Dendritic cell treated with granulocyte-macrophage colony-stimulating factor and Interleukin-4, amounts not matched to agents 40 ng/mL and 50 ng/mL, for 4 days (primary cell): Measurements from ENCODE around the gene CCS.

ENCODE experiments used
- H3K27ac Mint-ChIP-seq: one replicate; pipeline ENCODE4 v1.8.0; 2022; ENCODE audit warnings: mild to moderate bottlenecking, mixed read lengths
- H3K27me3 Mint-ChIP-seq: one replicate; pipeline ENCODE4 v1.8.0; 2022; ENCODE audit warnings: mild to moderate bottlenecking, mixed read lengths
- H3K36me3 Mint-ChIP-seq: one replicate; pipeline ENCODE4 v1.8.0; 2022; ENCODE audit warnings: low read depth, mixed read lengths
- H3K4me1 Mint-ChIP-seq: one replicate; pipeline ENCODE4 v1.8.0; 2022; ENCODE audit warnings: low read depth, mixed read lengths
- H3K4me3 Mint-ChIP-seq: one replicate; pipeline ENCODE4 v1.8.0; 2022; ENCODE audit warnings: mild to moderate bottlenecking, moderate library complexity, mixed read lengths
- H3K9me3 Mint-ChIP-seq: one replicate; pipeline ENCODE4 v1.8.0; 2022; ENCODE audit warnings: mixed read lengths
- intact Hi-C: fragments of 100-400 bp; cut with micrococcal nuclease; formaldehyde crosslinking; loops from one replicate; pipeline ENCODE4 v1.15.0; 2022

The CCS gene

DNA sequence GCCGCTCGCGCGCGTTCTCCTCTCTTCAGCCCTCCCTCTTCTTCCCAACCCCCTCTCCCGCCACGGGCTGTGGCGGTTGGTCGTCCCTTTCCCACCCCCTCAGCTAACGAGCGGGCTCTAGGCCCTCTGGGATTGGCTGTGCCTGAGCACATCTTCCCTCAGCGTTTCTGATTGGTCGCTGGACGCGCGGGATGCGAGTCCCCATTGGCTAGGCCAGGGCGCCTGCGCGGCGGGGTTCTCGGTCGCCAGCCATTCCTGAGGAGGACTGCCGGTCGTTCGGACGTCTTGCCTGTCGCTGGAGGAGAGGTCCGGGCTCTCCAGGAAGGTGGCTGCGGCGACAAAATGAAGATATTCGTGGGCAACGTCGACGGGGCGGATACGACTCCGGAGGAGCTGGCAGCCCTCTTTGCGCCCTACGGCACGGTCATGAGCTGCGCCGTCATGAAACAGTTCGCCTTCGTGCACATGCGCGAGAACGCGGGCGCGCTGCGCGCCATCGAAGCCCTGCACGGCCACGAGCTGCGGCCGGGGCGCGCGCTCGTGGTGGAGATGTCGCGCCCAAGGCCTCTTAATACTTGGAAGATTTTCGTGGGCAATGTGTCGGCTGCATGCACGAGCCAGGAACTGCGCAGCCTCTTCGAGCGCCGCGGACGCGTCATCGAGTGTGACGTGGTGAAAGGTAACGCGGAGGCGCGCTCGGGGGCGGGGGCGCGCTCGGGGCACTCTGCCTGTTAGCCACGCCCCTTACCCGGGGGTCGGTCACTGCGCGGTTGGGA lies 23.6 kb downstream of the CCS start, which contains the start of gene RBM14:
Gene RBM14, plus strand, starts transcription at position 252 of the 776 bp plus-strand sequence. Its CDS starts 91 bp downstream, at position 343.
- peak within 1 kb of the TSS; percentile 100 for H3K27ac Mint-ChIP-seq
- H3K9me3 Mint-ChIP-seq, result no peaks in the 10 kb centered on the region
- H3K4me1 Mint-ChIP-seq, result peaks cover 36% of the 10 kb centered on the region
- no peaks in the 10 kb centered on the region for H3K27me3 Mint-ChIP-seq
- intact Hi-C loops, result loop anchor here (2.0 kb wide), 1 partner anchor 22 kb away; no protein-coding TSS in a partner anchor
- H3K4me3 Mint-ChIP-seq, result peak within 1 kb of the TSS; percentile 99
- H3K36me3 Mint-ChIP-seq, result peaks cover 46% of the 10 kb centered on the region

DNA sequence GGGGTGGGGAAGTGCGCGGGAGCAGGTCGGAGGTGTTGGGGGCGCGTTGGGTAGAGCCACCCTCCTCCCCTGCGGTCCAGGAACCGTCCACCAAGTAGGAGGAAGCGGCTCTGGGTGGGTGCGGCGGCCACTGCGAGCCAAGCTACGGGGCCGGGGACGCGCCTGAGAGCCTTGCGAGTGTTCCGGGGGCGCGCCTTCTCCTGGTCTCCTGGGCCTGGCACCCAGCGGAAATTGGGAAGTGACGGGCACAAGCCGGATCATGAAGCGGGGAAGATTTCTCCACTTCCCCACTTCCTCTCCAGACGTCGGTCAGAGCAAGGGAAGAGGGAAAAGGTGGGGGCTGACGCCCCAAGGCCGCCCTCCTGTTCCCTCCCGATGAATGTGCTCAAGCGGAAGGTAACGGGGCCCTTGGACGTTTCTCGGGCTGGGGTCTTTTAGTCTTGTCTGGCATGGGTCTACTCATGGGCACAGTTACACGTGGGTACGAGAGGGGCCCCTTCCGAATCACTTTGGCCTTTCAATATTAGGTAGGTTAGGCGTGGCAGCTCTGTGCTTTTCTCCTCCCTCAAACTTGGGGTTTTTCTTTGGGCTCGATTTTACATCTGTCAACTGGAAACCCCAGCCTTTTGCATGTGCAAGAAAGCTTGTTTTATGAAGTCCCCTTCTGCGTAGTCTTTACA lies 24.3 kb downstream of the CCS start:
- H3K4me3 Mint-ChIP-seq, result peak overlapping the region; percentile 99
- H3K36me3 Mint-ChIP-seq, result peaks cover 53% of the 10 kb centered on the region
- intact Hi-C loops, result loop anchor here (2.0 kb wide), 1 partner anchor 22 kb away; no protein-coding TSS in a partner anchor
- H3K27me3 Mint-ChIP-seq, result no peaks in the 10 kb centered on the region
- H3K27ac Mint-ChIP-seq, result peak overlapping the region; percentile 100
- no peaks in the 10 kb centered on the region for H3K9me3 Mint-ChIP-seq
- peaks cover 44% of the 10 kb centered on the region for H3K4me1 Mint-ChIP-seq

DNA sequence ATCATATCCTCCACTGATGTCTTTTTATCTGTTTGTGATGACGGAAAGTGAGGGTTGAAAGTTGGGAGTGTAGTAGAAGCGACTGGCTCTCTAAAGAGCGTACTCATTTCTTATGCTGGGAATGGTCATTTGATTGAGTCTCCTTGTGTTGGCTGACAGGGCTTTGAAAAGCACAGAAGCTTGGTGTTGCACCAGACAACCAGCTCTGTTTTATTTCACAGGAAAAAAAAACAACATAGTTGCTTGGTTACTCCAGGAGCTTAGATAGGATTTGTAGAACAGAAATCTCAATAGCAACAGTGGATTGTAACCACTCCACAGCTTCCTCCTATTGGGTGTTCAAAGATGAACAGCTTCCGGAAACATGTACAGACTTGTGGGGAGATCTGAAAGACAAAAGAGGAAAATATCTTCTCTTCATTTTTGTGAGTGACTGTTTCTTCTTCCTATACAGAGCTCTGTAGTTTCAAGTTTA lies 26.1 kb downstream of the CCS start:
- intact Hi-C loops, result loop anchor here (1.0 kb wide), 1 partner anchor 19 kb away; the partner anchor contains the start of gene RBM4
- peaks cover 59% of the 10 kb centered on the region for H3K4me1 Mint-ChIP-seq
- H3K36me3 Mint-ChIP-seq, result peaks cover 71% of the 10 kb centered on the region
- H3K27ac Mint-ChIP-seq, result peak overlapping the region; percentile 100
- no peaks in the 10 kb centered on the region for H3K9me3 Mint-ChIP-seq
- no peaks in the 10 kb centered on the region for H3K27me3 Mint-ChIP-seq
- H3K4me3 Mint-ChIP-seq, result peak overlapping the region; percentile 99

DNA sequence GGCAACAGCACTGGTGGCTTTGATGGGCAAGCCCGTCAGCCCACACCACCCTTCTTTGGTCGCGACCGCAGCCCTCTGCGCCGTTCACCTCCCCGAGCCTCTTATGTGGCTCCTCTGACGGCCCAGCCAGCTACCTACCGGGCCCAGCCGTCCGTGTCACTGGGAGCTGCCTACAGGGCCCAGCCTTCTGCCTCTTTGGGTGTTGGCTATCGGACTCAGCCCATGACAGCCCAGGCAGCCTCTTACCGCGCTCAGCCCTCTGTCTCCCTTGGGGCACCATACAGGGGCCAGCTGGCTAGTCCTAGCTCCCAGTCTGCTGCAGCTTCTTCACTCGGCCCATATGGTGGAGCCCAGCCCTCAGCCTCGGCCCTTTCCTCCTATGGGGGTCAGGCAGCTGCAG lies 31.5 kb downstream of the CCS start:
- Mint-ChIP-seq H3K4me3 (no peak overlapping the region), H3K4me1 (peaks cover 86% of the 10 kb centered on the region)

DNA sequence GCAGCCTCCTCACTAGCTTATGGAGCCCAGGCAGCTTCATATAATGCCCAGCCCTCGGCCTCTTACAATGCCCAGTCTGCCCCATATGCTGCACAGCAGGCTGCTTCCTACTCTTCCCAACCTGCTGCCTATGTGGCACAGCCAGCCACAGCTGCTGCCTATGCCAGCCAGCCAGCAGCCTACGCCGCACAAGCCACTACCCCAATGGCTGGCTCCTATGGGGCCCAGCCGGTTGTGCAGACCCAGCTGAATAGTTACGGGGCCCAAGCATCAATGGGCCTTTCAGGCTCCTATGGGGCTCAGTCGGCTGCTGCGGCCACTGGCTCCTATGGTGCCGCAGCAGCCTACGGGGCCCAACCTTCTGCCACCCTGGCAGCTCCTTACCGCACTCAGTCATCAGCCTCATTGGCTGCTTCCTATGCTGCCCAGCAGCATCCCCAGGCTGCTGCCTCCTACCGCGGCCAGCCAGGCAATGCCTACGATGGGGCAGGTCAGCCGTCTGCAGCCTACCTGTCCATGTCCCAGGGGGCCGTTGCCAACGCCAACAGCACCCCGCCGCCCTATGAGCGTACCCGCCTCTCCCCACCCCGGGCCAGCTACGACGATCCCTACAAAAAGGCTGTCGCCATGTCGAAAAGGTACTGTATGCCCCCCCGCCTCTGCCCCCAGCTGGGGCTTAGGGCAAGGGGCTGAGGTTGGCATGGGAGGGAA lies 32.2 kb downstream of the CCS start:
- H3K36me3 Mint-ChIP-seq, result peaks cover 94% of the 10 kb centered on the region
- H3K4me1 Mint-ChIP-seq, result peaks cover 78% of the 10 kb centered on the region
- no peak overlapping the region for H3K4me3 Mint-ChIP-seq

More for the DNA sequence above, 31.5 kb downstream of the CCS start:
- intact Hi-C loops, result no loop called here
- no peaks in the 10 kb centered on the region for H3K9me3 Mint-ChIP-seq
- peaks cover 91% of the 10 kb centered on the region for H3K36me3 Mint-ChIP-seq
- H3K27me3 Mint-ChIP-seq, result no peaks in the 10 kb centered on the region
- H3K27ac Mint-ChIP-seq, result no peak overlapping the region

DNA sequence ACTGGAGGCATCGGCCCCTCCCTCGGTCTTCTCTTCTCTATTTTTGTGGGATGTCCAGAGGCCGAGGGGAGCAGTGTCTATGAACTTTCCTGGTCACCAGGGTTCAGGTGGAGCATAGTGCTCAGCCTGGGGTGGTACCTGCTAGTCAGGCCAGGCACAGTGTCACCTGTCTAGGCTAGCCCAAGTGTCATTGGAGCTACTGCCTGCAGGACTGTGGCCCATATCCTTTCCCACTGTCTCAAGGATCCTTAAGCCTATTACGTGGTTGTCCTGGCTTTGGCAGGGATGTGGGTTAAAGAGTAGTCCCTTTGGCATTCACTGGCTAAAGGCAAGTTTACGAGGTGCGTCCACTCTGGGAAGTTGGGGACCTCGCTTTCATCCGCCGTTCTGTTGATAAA lies 32.8 kb downstream of the CCS start:
- peaks cover 96% of the 10 kb centered on the region for H3K36me3 Mint-ChIP-seq
- no peaks in the 10 kb centered on the region for H3K9me3 Mint-ChIP-seq
- peaks cover 78% of the 10 kb centered on the region for H3K4me1 Mint-ChIP-seq
- H3K27me3 Mint-ChIP-seq, result no peaks in the 10 kb centered on the region
- intact Hi-C loops, result no loop called here
- H3K4me3 Mint-ChIP-seq, result no peak overlapping the region
- no peak overlapping the region for H3K27ac Mint-ChIP-seq

More for the DNA sequence above, 32.2 kb downstream of the CCS start:
- Mint-ChIP-seq H3K27me3 (no peaks in the 10 kb centered on the region), H3K9me3 (no peaks in the 10 kb centered on the region), H3K27ac (no peak overlapping the region)
- intact Hi-C loops, result no loop called here

DNA sequence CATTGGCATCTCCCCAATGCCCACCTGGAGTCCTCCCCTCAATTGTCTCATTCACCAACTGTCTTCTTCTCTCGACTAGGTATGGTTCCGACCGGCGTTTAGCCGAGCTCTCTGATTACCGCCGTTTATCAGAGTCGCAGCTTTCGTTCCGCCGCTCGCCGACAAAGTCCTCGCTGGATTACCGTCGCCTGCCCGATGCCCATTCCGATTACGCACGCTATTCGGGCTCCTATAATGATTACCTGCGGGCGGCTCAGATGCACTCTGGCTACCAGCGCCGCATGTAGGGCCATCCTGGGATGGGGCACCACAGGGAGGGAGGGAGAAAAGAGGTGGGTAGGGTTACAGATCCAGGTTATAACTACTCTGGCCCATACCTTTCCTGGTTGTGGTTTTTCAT lies 33.4 kb downstream of the CCS start:
- intact Hi-C loops, result no loop called here
- no peak overlapping the region for H3K4me3 Mint-ChIP-seq
- peaks cover 73% of the 10 kb centered on the region for H3K4me1 Mint-ChIP-seq
- no peaks in the 10 kb centered on the region for H3K9me3 Mint-ChIP-seq
- no peak overlapping the region for H3K27ac Mint-ChIP-seq
- no peaks in the 10 kb centered on the region for H3K27me3 Mint-ChIP-seq
- peaks cover 96% of the 10 kb centered on the region for H3K36me3 Mint-ChIP-seq

DNA sequence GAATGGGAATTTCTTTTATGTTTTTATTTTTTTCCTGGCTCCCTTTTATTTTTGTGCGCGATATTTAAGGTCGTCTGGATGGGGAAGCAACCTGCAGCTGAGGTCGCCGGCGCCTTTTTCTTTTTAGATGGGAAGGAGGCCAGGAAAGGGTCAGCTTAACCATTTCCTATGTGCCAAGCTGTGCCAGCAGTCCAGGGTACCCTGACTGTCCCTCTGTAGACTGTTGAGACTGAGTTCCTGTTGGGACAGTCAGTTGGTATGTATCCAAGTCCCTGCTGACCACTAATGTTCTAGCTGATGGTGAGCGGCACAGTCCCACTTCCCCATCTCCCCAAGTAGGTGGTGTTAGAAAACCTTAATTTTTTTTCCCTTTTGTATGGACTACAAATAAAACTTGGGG lies 33.9 kb downstream of the CCS start:
- no peak overlapping the region for H3K4me3 Mint-ChIP-seq

DNA sequence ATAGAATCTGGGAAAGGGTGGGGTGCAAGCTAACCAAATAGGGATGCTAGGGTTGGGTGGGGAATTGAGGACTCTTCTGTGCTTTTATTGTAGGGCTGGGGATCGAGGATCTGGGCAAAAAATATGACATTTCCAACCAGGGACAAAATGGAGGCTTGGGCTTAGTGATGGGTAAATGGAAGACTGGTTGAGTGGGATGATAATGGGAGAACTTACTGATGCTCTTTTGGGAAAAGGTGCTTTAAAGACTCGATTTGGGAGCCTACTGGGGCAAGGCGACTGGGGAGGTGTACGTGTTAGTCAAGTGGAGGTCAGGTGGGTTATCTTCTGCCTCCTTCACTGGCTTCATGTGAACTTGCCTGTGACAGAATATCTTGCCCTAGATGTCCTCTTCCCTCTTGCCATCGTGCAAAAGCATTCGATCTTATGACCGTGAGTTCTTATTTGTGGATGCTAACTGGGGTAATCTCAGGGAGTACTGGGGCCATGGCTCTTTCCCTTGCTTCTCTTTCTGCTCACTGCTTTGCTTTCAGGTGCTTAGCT lies 35.1 kb downstream of the CCS start:
- H3K9me3 Mint-ChIP-seq, result no peaks in the 10 kb centered on the region
- no peak overlapping the region for H3K27ac Mint-ChIP-seq
- no peak overlapping the region for H3K4me3 Mint-ChIP-seq
- intact Hi-C loops, result no loop called here
- H3K27me3 Mint-ChIP-seq, result no peaks in the 10 kb centered on the region
- peaks cover 58% of the 10 kb centered on the region for H3K4me1 Mint-ChIP-seq
- peaks cover 90% of the 10 kb centered on the region for H3K36me3 Mint-ChIP-seq

More for the DNA sequence above, 33.9 kb downstream of the CCS start:
- peaks cover 96% of the 10 kb centered on the region for H3K36me3 Mint-ChIP-seq
- H3K27ac Mint-ChIP-seq, result no peak overlapping the region
- peaks cover 67% of the 10 kb centered on the region for H3K4me1 Mint-ChIP-seq
- intact Hi-C loops, result no loop called here
- H3K9me3 Mint-ChIP-seq, result no peaks in the 10 kb centered on the region
- H3K27me3 Mint-ChIP-seq, result no peaks in the 10 kb centered on the region

DNA sequence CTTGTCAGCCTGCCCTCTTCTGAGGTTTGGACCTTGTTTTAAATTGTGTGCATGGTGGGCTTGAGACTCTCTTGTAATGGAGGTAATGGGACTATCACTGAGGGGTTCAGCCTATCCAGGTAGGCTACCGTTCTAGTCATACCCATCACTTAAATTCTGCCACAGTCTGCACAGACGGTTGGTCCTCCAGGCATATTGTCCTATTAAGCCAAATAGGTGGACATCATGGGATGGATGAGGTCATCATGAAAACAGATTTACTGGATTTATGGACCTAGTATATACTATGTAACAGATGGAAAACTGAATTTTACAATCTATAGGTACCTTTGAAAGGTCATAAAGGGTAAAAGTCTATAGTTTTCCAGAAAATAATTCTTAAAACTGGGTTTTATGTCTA lies 36.4 kb downstream of the CCS start:
- peaks cover 49% of the 10 kb centered on the region for H3K4me1 Mint-ChIP-seq
- intact Hi-C loops, result no loop called here
- H3K36me3 Mint-ChIP-seq, result peaks cover 83% of the 10 kb centered on the region
- H3K9me3 Mint-ChIP-seq, result no peaks in the 10 kb centered on the region
- H3K27me3 Mint-ChIP-seq, result no peaks in the 10 kb centered on the region
- H3K4me3 Mint-ChIP-seq, result no peak overlapping the region
- no peak overlapping the region for H3K27ac Mint-ChIP-seq

DNA sequence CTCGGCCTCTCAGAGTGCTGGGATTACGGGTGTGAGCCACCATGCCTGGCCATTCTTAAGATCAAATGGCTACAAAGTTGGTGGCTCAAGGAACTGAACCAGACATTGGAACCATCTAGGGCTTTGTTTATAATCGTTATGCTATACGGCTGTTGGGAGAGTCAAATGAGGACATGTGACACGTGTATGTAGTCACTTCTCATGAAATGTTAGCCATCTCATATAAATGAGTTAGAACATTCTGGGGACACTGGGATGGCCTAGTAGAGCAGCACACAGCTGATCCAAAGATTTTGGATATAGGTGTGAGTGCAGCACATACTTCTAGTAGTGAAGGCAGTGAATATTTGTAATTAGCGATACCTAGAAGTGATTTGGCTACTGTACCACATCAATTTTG lies 38.9 kb downstream of the CCS start:
- H3K9me3 Mint-ChIP-seq, result no peaks in the 10 kb centered on the region
- H3K4me3 Mint-ChIP-seq, result no peak overlapping the region
- H3K4me1 Mint-ChIP-seq, result peaks cover 40% of the 10 kb centered on the region
- no peaks in the 10 kb centered on the region for H3K27me3 Mint-ChIP-seq
- intact Hi-C loops, result no loop called here
- H3K36me3 Mint-ChIP-seq, result peaks cover 72% of the 10 kb centered on the region
- no peak overlapping the region for H3K27ac Mint-ChIP-seq

DNA sequence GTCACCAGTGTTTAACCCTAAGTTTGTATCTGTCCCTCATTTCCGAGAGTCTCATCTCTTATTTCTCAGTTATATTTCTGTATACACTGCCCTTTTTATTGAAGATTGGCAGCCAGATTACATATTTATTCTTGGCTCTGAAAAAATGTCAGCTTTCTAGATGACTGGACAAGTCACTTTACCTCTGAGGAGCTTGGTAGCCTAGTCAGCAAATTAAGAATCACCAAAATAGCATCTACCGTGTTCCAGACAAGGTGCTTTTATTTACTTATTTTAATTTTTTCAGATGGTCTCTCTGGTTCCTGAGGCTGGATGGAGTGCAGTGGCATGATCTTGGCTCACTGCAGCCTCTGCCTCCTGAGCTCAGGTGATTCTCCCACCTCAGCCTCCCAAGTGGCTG lies 40.0 kb downstream of the CCS start:
- Mint-ChIP-seq H3K4me3 (no peak overlapping the region), H3K27me3 (no peaks in the 10 kb centered on the region), H3K9me3 (no peaks in the 10 kb centered on the region), H3K36me3 (peaks cover 72% of the 10 kb centered on the region), H3K27ac (no peak overlapping the region), H3K4me1 (peaks cover 41% of the 10 kb centered on the region)
- intact Hi-C loops, result no loop called here

DNA sequence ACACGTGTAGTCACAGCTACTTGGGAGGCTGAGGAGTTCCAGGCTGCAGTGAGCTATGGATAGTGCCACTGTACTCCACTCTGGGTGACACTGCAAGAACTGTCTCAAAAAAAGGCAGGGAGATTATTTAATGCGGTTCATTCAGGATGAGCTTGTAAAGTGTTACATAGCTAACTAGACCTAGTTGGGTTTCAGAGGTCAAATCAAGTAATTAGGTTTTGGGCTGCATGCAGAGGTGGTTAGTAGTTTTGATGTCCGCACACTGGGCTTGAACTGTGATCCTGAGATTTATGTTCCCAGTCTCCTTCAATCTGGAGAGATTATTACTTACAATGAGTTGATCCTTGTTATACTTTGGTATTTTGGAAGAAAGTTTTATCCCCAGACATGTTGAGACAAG lies 43.4 kb downstream of the CCS start:
- intact Hi-C loops, result loop anchor here (5.0 kb wide), 1 partner anchor 41 kb away; the partner anchor contains the start of gene RBM4B
- no peaks in the 10 kb centered on the region for H3K27me3 Mint-ChIP-seq
- peaks cover 53% of the 10 kb centered on the region for H3K4me1 Mint-ChIP-seq
- H3K27ac Mint-ChIP-seq, result no peak overlapping the region
- no peak overlapping the region for H3K4me3 Mint-ChIP-seq
- H3K36me3 Mint-ChIP-seq, result peaks cover 74% of the 10 kb centered on the region
- H3K9me3 Mint-ChIP-seq, result no peaks in the 10 kb centered on the region
